Measurements from ENCODE around the gene HOXB7. TPM values are rescaled to one million over a fixed set of nuclear protein-coding genes. Genes with fewer than 3 reads are reported as not detected.

HOXB7 gene
- total RNA-seq, 2 donors from 2014 or later = 1.3 to 1.6 TPM

- H3K27ac Mint-ChIP-seq = no peak overlapping the region
- ATAC-seq (replicated peaks in 1 of 2) (peak; percentile 33 to 42), DNase-seq (peak; percentile 50 to 59)
- peaks cover 95% of the 10 kb centered on the region for H3K27me3 Mint-ChIP-seq (ENCODE audit: low read depth)
- H3K4me3 Mint-ChIP-seq = peak overlapping the region; percentile 95 to 97
- H3K4me1 Mint-ChIP-seq (ENCODE audit: low read depth) = peaks cover 6% of the 10 kb centered on the region
- H3K36me3 Mint-ChIP-seq (ENCODE audit: insufficient read depth in 2 of 2) = peaks cover 3 to 6% of the 10 kb centered on the region in 2 donors
- H3K9me3 Mint-ChIP-seq = no peaks in the 10 kb centered on the region
These were observed 14.0 kb upstream of the HOXB7 start for GRCh38 chr17:48624544-48625494.

GRCh38 chr17:48624118-48624517 lies 13.3 kb upstream of the HOXB7 start:
- Mint-ChIP-seq H3K27me3 (ENCODE audit: low read depth) (peaks cover 95% of the 10 kb centered on the region), H3K9me3 (no peaks in the 10 kb centered on the region), H3K4me3 (peak overlapping the region; percentile 51 to 97), H3K36me3 (ENCODE audit: insufficient read depth in 2 of 2) (peaks cover 3 to 6% of the 10 kb centered on the region in 2 donors), H3K27ac (no peak overlapping the region), H3K4me1 (ENCODE audit: low read depth) (peaks cover 6% of the 10 kb centered on the region)
- no peak for ATAC-seq (replicated peaks in 1 of 2)
- no peak for DNase-seq

- DNase-seq (no peak), ATAC-seq (replicated peaks in 1 of 2) (no peak)
- H3K4me1 Mint-ChIP-seq (ENCODE audit: low read depth) = peaks cover 6% of the 10 kb centered on the region
- no peaks in the 10 kb centered on the region for H3K9me3 Mint-ChIP-seq
- H3K27me3 Mint-ChIP-seq (ENCODE audit: low read depth) = peaks cover 95% of the 10 kb centered on the region
- H3K27ac Mint-ChIP-seq = no peak overlapping the region
- no peak overlapping the region for H3K4me3 Mint-ChIP-seq
- peaks cover 3 to 6% of the 10 kb centered on the region in 2 donors for H3K36me3 Mint-ChIP-seq (ENCODE audit: insufficient read depth in 2 of 2)
These were observed 12.8 kb upstream of the HOXB7 start for GRCh38 chr17:48623583-48623982.

- Mint-ChIP-seq H3K4me1 (ENCODE audit: low read depth) (peaks cover 6% of the 10 kb centered on the region), H3K9me3 (no peaks in the 10 kb centered on the region), H3K27ac (no peak overlapping the region), H3K36me3 (ENCODE audit: insufficient read depth in 2 of 2) (peaks cover 3 to 6% of the 10 kb centered on the region in 2 donors), H3K4me3 (no peak overlapping the region), H3K27me3 (ENCODE audit: low read depth) (peaks cover 95% of the 10 kb centered on the region)
- no peak for DNase-seq
- no peak for ATAC-seq (replicated peaks in 1 of 2)
These were observed 12.0 kb upstream of the HOXB7 start for GRCh38 chr17:48622857-48623256.

- Mint-ChIP-seq H3K4me3 (no peak overlapping the region), H3K4me1 (ENCODE audit: low read depth) (peaks cover 10% of the 10 kb centered on the region), H3K9me3 (no peaks in the 10 kb centered on the region), H3K36me3 (ENCODE audit: insufficient read depth in 2 of 2) (peaks cover 3 to 4% of the 10 kb centered on the region in 2 donors), H3K27me3 (ENCODE audit: low read depth) (peaks cover 95% of the 10 kb centered on the region), H3K27ac (no peak overlapping the region)
- DNase-seq (no peak), ATAC-seq (replicated peaks in 1 of 2) (no peak)
These were observed 10.9 kb upstream of the HOXB7 start for GRCh38 chr17:48621410-48622392.

DNA sequence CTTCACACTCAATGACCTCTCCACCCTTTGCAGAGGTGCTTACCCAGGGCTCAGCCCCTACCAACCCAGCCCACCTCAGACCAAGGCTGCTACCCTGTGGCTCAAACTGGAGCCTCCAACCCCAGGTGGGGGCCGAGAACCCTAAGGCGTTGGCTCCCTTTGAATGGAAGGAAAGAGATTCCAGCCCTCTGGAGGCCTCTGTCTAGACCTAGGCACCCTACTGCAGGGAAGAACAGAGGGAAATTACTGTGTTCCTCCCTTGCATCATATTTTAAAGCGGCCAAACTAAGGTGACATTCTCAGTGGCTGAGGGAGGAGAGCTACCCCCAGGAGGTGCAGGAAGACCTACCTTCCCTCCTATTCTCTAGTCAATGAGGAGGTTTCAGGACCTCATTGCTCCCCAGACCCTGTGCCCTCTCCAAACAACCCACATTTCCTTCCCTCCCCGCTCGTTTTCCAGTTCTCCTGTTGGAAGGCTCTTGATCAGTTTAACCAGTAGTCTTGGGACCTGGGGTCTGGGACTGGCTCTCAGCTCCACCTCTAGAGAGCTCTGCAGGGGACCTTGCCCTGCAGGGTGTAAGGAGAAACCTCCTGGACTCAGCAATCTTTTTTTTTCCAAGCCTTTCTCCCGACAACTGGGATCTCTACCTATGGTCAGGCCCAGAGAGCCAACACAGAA lies 9.8 kb upstream of the HOXB7 start:
- ATAC-seq (replicated peaks in 1 of 2) = no peak
- peaks cover 93% of the 10 kb centered on the region for H3K27me3 Mint-ChIP-seq (ENCODE audit: low read depth)
- H3K27ac Mint-ChIP-seq = no peak overlapping the region
- peaks cover under 1% of the 10 kb centered on the region in 2 donors for H3K36me3 Mint-ChIP-seq (ENCODE audit: insufficient read depth in 2 of 2)
- H3K4me1 Mint-ChIP-seq (ENCODE audit: low read depth) = peaks cover 8% of the 10 kb centered on the region
- H3K9me3 Mint-ChIP-seq = no peaks in the 10 kb centered on the region
- H3K4me3 Mint-ChIP-seq = no peak overlapping the region
- no peak for DNase-seq

- Mint-ChIP-seq H3K4me1 (ENCODE audit: low read depth) (peaks cover 14% of the 10 kb centered on the region), H3K9me3 (no peaks in the 10 kb centered on the region), H3K36me3 (ENCODE audit: insufficient read depth in 2 of 2) (no peaks in the 10 kb centered on the region), H3K27ac (peak overlapping the region; percentile 55), H3K4me3 (peak overlapping the region; percentile 46 to 48), H3K27me3 (ENCODE audit: low read depth) (peaks cover 97% of the 10 kb centered on the region)
- ATAC-seq (replicated peaks in 1 of 2) (no peak), DNase-seq (no peak)
These were observed 9.1 kb upstream of the HOXB7 start for GRCh38 chr17:48619826-48620449.

DNA sequence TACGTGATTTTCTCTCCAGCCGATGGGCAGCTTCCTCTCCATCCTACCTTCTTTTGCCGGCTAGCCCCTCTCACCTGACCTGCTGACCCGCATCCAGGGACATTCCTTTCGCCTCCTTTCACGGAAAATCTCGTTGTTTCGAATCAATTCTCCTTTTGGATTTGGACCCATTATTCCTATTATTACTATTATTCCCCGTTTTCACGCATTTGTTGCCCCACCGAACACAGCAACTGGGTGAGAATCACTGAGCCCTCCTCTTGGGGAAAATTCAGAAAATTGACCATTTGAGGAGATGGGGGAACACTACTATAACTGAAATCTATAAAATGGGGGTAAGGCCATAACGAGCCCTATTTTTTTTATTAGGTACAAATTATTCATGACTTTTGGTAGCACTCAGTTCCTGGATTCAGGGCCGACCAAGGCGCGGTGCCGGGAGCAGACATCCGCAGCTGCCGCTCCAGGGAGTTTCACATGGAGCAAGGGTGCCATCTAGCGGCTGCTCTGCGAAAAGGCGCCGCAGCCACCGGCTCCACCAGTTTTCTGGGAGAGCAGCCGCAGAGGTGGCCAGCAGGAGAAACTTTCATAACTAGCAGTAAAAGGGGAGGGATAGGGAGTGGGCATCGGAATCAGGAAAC lies 7.6 kb upstream of the HOXB7 start:
- Mint-ChIP-seq H3K4me3 (peak overlapping the region; percentile 67 to 75), H3K27ac (peak overlapping the region; percentile 22), H3K36me3 (ENCODE audit: insufficient read depth in 2 of 2) (no peaks in the 10 kb centered on the region), H3K4me1 (ENCODE audit: low read depth) (peaks cover 30% of the 10 kb centered on the region), H3K27me3 (ENCODE audit: low read depth) (peaks cover 99% of the 10 kb centered on the region), H3K9me3 (no peaks in the 10 kb centered on the region)
- ATAC-seq (replicated peaks in 1 of 2) = peak; percentile 63 to 72
- peak; percentile 80 to 87 for DNase-seq

GRCh38 chr17:48617471-48618255 lies 6.8 kb upstream of the HOXB7 start:
- ATAC-seq (replicated peaks in 1 of 2) (no peak), DNase-seq (no peak)
- peak overlapping the region; percentile 25 to 75 for H3K4me3 Mint-ChIP-seq
- H3K36me3 Mint-ChIP-seq (ENCODE audit: insufficient read depth in 2 of 2) = no peaks in the 10 kb centered on the region
- H3K27me3 Mint-ChIP-seq (ENCODE audit: low read depth) = peaks cover 99% of the 10 kb centered on the region
- H3K4me1 Mint-ChIP-seq (ENCODE audit: low read depth) = peaks cover 34% of the 10 kb centered on the region
- H3K27ac Mint-ChIP-seq = no peak overlapping the region
- H3K9me3 Mint-ChIP-seq = no peaks in the 10 kb centered on the region

GRCh38 chr17:48616717-48617470 lies 6.1 kb upstream of the HOXB7 start:
- Mint-ChIP-seq H3K27me3 (ENCODE audit: low read depth) (peaks cover 99% of the 10 kb centered on the region), H3K9me3 (no peaks in the 10 kb centered on the region), H3K27ac (peak overlapping the region; percentile 31), H3K36me3 (ENCODE audit: insufficient read depth in 2 of 2) (no peaks in the 10 kb centered on the region), H3K4me1 (ENCODE audit: low read depth) (peaks cover 40% of the 10 kb centered on the region), H3K4me3 (peak overlapping the region; percentile 4 to 25)
- ATAC-seq (replicated peaks in 1 of 2) (no peak), DNase-seq (no peak)
